A673 (cell line): ENCODE measurements around the gene AHNAK2.

ENCODE experiments used
- EZH2 ChIP-seq: fragments of 200-600 bp; sonication (generic); IDR thresholded peaks from 2 replicates; pipeline ENCODE4 v1.6.1; 2017; ENCODE audit warnings: borderline replicate concordance, low read depth, mild to moderate bottlenecking, mixed read lengths, antibody characterized with exemption, low read length; ENCODE audit not compliant: poor library complexity, severe bottlenecking
- TF ChIP-seq, protein P1 (sequence below): fragments of 300-800, 200-600 bp; sonication (generic); conservative IDR thresholded peaks from 2 replicates; pipeline ENCODE4 v1.5.1; 2017; ENCODE audit warnings: low read depth, mild to moderate bottlenecking, antibody characterized with exemption, low read length, moderate library complexity, mixed read lengths

DNA sequence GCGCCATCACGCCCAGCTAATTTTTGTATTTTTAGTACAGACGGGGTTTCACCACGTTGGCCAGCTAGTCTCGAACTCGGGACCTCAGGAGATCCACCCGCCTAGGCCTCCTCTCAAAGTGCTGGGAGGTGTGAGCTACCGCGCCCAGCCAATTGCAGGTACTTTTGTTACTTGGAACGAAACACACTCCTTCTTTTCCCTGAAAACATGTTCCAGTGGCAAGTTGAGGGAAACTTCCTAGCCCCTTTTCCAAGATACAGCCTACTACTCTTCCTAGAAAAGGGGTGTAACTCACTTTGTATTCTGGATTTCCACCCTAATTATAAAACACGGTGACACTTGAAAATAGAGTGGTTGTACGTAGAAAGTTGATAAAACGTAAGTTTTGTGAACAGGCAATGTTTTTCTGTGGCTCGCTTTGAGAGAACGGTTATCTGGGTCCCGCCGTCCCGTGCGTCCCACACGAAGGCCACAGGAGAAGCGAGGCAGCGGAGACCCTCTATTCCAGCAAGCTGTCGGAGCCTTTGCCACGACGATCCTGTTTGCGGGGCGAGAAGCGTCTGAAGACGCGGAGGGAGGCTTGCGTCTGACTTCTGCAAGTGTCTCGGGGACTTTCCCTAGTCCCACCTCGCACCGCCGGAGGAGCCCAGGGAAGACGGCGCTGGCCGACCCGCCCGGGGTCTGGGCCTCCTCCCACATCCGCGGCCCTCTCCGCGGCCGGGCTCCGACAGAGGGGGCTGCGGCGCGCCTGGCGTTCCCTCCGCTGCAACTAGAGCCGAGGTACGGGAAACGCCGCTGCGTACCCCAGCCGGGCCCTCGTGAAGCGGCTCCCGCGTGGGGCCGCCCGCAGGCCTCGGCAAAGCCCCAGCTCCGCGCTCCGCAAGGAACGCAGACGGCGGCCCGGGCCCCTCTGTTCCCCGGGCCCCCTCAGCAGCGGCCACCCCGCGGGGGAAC is 42.0 kb upstream of the AHNAK2 start:
- TF ChIP-seq, protein P1, sequence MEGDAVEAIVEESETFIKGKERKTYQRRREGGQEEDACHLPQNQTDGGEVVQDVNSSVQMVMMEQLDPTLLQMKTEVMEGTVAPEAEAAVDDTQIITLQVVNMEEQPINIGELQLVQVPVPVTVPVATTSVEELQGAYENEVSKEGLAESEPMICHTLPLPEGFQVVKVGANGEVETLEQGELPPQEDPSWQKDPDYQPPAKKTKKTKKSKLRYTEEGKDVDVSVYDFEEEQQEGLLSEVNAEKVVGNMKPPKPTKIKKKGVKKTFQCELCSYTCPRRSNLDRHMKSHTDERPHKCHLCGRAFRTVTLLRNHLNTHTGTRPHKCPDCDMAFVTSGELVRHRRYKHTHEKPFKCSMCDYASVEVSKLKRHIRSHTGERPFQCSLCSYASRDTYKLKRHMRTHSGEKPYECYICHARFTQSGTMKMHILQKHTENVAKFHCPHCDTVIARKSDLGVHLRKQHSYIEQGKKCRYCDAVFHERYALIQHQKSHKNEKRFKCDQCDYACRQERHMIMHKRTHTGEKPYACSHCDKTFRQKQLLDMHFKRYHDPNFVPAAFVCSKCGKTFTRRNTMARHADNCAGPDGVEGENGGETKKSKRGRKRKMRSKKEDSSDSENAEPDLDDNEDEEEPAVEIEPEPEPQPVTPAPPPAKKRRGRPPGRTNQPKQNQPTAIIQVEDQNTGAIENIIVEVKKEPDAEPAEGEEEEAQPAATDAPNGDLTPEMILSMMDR: no peak
- no peak for TF ChIP-seq EZH2
